ENCODE measurements around the gene MS4A4E. TPM values are rescaled to one million over a fixed set of nuclear protein-coding genes. Genes with fewer than 3 reads are reported as not detected.

MS4A4E gene
- total RNA-seq (2021; fragmentation: NEBNext Ultra II Directional; extraction: Animal tissue kit (Norgen Biotek cat#: 25700)) (not detected in 2 replicates), polyA plus RNA-seq (2011; rRNA removed) (not detected in 2 replicates), polyA minus RNA-seq (2011; rRNA and poly(A)+ RNA removed) (not detected in 2 replicates)
- polyA plus RNA-seq (2011; cell fraction: cytosol; rRNA removed): not detected
- 0.17 TPM for polyA plus RNA-seq (2011; cell fraction: nucleus; rRNA removed)
- not detected in 4 replicates for polyA plus RNA-seq (2012, experiment 1 of 2)
- polyA plus RNA-seq (2012, experiment 2 of 2): not detected
- not detected for polyA plus RNA-seq (2013, experiment 1 of 2)
- polyA plus RNA-seq (2013, experiment 2 of 2): 0.11 TPM
- polyA minus RNA-seq (2011; cell fraction: cytosol; rRNA and poly(A)+ RNA removed): not detected
- not detected for polyA minus RNA-seq (2011; cell fraction: nucleus; rRNA and poly(A)+ RNA removed)
- long read RNA-seq, experiment 1: 0 reads
- long read RNA-seq, experiment 2: 0 reads

DNA sequence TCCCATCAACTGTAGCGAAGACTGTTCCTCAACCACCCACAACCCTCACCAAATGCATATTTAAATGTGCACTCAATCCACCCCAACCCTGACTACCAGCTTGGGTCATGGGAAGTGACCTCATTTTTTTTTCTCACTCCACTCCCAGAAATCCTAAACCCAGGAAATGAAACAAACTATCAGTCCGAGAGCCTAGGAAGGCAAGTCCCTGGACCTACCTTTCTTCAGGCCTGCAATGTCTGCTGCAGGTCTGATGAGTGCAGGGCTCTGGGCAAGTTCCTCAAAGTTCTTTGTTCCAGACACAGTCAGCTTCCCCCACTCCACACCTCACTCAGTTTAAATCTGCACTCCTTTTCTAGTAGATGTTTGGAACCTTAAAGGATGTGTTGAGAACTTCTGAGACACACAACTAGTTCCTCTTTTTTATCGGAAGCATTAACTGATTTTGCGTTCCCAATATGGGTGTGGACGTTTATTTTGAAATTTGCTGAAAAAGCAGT, at the start of gene MS4A4E:
MS4A4E (minus strand) TSS at position 398 of the 500 bp plus-strand sequence. CDS start 13,082 bp downstream, outside the sequence.
- Histone ChIP-seq H3K4me2 (ENCODE audit: insufficient read depth in 1 of 2, low read depth in 2 of 2, low read length in 2 of 2) (no peak within 1 kb of the TSS), H3K4me3 (ENCODE audit: extremely low read depth in 1 of 4, insufficient read depth in 2 of 4, low read depth in 3 of 4, low read length in 4 of 4) (no peak within 1 kb of the TSS), H3K4me1 (replicated peaks in 1 of 4; ENCODE audit: control insufficient read depth in 3 of 4, insufficient read depth in 4 of 4, low read length in 3 of 4) (no peaks in the 10 kb centered on the region), H3K23me2 (ENCODE audit: low read depth, low read length) (peaks cover 2% of the 10 kb centered on the region; the same call in 1 of the 2 replicates), H2BK12ac (ENCODE audit: low read depth, low read length) (no peak within 1 kb of the TSS), H3K27ac (ENCODE audit: low read depth, low read length) (no peak within 1 kb of the TSS), H3K36me3 (ENCODE audit: control insufficient read depth in 2 of 4, insufficient read depth in 4 of 4, low read length in 3 of 4) (no peaks in the 10 kb centered on the region), H2AFZ (ENCODE audit: low read length) (peak within 1 kb of the TSS; percentile 51; the same call in 1 of the 2 replicates), H3K79me2 (ENCODE audit: control insufficient read depth in 1 of 2, insufficient read depth in 2 of 2, low read length in 2 of 2) (no peaks in the 10 kb centered on the region), H3K27me3 (replicated peaks in 1 of 4; ENCODE audit: control insufficient read depth in 3 of 4, extremely low read depth in 1 of 4, insufficient read depth in 3 of 4, low read length in 3 of 4) (no peaks in the 10 kb centered on the region), H2BK5ac (ENCODE audit: low read depth, low read length) (no peak within 1 kb of the TSS), H3K9me3 (ENCODE audit: insufficient read depth in 2 of 2, low read depth in 1 of 2, low read length in 1 of 2) (no peaks in the 10 kb centered on the region), H3K9ac (replicated peaks in 1 of 4; ENCODE audit: extremely low read depth in 1 of 4, low read depth in 3 of 4, low read length in 3 of 4) (no peak within 1 kb of the TSS), H4K91ac (replicated peaks; ENCODE audit: insufficient read length, low read length) (no peak within 1 kb of the TSS), H3K4ac (replicated peaks; ENCODE audit: insufficient read length, low read depth, low read length) (no peak within 1 kb of the TSS), H4K5ac (ENCODE audit: insufficient read length, low read depth, low read length) (no peak within 1 kb of the TSS), H2BK15ac (ENCODE audit: low read length) (no peak within 1 kb of the TSS), H2AK5ac (ENCODE audit: low read depth, low read length) (no peak within 1 kb of the TSS), H2BK120ac (replicated peaks; ENCODE audit: low read depth, low read length) (no peak within 1 kb of the TSS), H2BK20ac (ENCODE audit: low read length) (no peak within 1 kb of the TSS), H4K8ac (ENCODE audit: extremely low read depth, insufficient read depth, low read length) (no peak within 1 kb of the TSS), H3K14ac (ENCODE audit: insufficient read length) (no peak within 1 kb of the TSS), H3K23ac (ENCODE audit: insufficient read length) (no peak within 1 kb of the TSS), H4K20me1 (replicated peaks in 1 of 2; ENCODE audit: control insufficient read depth in 1 of 2, insufficient read depth in 2 of 2, low read length in 2 of 2) (no peaks in the 10 kb centered on the region), H3K18ac (ENCODE audit: extremely low read depth, low read length) (no peak within 1 kb of the TSS), H3K56ac (replicated peaks; ENCODE audit: insufficient read length, low read depth, low read length) (no peak within 1 kb of the TSS), H3K79me1 (ENCODE audit: low read depth, low read length) (no peaks in the 10 kb centered on the region)
- ChIA-PET CTCF (ENCODE audit: partially characterized antibody) (interaction anchor here (1.1 kb wide), 1 partner anchor 9 kb away, joined by 5 read pairs; no protein-coding TSS in a partner anchor), POLR2A (ENCODE audit: partially characterized antibody) (no interaction called here)
- FAIRE-seq: no peak
- 91% methylated on average over 5 of the region's 5 CpGs; no CpG with 5 or more reads in 1 of the 2 experiments for WGBS, 2 experiments (ENCODE audit: extremely low coverage in 1 of 2, insufficient coverage in 1 of 2, insufficient read length in 1 of 2, insufficient replicate concordance in 2 of 2, low coverage in 1 of 2, low lambda C conversion rate in 2 of 2, missing lambda C conversion rate in 1 of 2)
- DNase-seq (ENCODE audit: low read depth in 1 of 2, low spot score in 2 of 2): no peak
